ENCODE data around the gene PAFAH1B2. TPM values are rescaled to one million over a fixed set of nuclear protein-coding genes. Genes with fewer than 3 reads are reported as not detected.

Gene PAFAH1B2
- total RNA-seq, 1 donor from 2014 or later: 78.7 TPM

- Mint-ChIP-seq H3K36me3 (ENCODE audit: low read depth) (peaks cover 74% of the 10 kb centered on the region), H3K27ac (peak overlapping the region; percentile 94), H3K4me1 (peaks cover 79% of the 10 kb centered on the region), H3K9me3 (no peaks in the 10 kb centered on the region), H3K27me3 (no peaks in the 10 kb centered on the region), H3K4me3 (peak overlapping the region; percentile 42)
- no peak for DNase-seq
- ChIA-PET CTCF (no interaction called here), POLR2A (interaction anchor here (2.4 to 5.9 kb wide), 2 partner anchors 42 to 44 kb away, joined by 21 to 37 read pairs; partner anchors contain the start of gene PAFAH1B2)
- intact Hi-C loops (cut with micrococcal nuclease): no loop called here
- no peak for TF ChIP-seq CTCF (IDR thresholded peaks at IDR 0.05)
- no peak for ATAC-seq (ENCODE audit: low read depth)
These were observed 42.9 kb downstream of the PAFAH1B2 start for GRCh38 chr11:117187007-117187406.

- no peaks in the 10 kb centered on the region for H3K9me3 Mint-ChIP-seq
- H3K4me1 Mint-ChIP-seq: peaks cover 81% of the 10 kb centered on the region
- no peaks in the 10 kb centered on the region for H3K27me3 Mint-ChIP-seq
- intact Hi-C loops (cut with micrococcal nuclease): no loop called here
- H3K36me3 Mint-ChIP-seq (ENCODE audit: low read depth): peaks cover 77% of the 10 kb centered on the region
- no peak for ATAC-seq (ENCODE audit: low read depth)
- H3K4me3 Mint-ChIP-seq: peak overlapping the region; percentile 42
- POLR2A ChIA-PET: interaction anchor here (5.9 kb wide), 1 partner anchor 43 kb away, joined by 37 read pairs; the partner anchor contains the start of gene PAFAH1B2
- no peak for TF ChIP-seq CTCF (IDR thresholded peaks at IDR 0.05)
- peak overlapping the region; percentile 94 for H3K27ac Mint-ChIP-seq
- CTCF ChIA-PET: no interaction called here
- DNase-seq: no peak
These were observed 43.3 kb downstream of the PAFAH1B2 start for GRCh38 chr11:117187428-117187798.

- intact Hi-C loops (cut with micrococcal nuclease): loop anchor here (2.0 kb wide), 2 partner anchors 15 to 39 kb away; no protein-coding TSS in a partner anchor
- ChIA-PET POLR2A (interaction anchor here (1.2 to 5.9 kb wide), 5 partner anchors 9 to 43 kb away, joined by 3 to 63 read pairs (median 13); partner anchors contain the start of genes PAFAH1B2 and SIDT2), CTCF (interaction anchor here (1.3 kb wide), 1 partner anchor 39 kb away, joined by 3 read pairs; no protein-coding TSS in a partner anchor)
- peak overlapping the region; percentile 94 for H3K27ac Mint-ChIP-seq
- no peak for TF ChIP-seq CTCF (IDR thresholded peaks at IDR 0.05)
- peaks cover 82% of the 10 kb centered on the region for H3K4me1 Mint-ChIP-seq
- peaks cover 76% of the 10 kb centered on the region for H3K36me3 Mint-ChIP-seq (ENCODE audit: low read depth)
- ATAC-seq (ENCODE audit: low read depth) (no peak), DNase-seq (no peak)
- H3K9me3 Mint-ChIP-seq: no peaks in the 10 kb centered on the region
- H3K27me3 Mint-ChIP-seq: no peaks in the 10 kb centered on the region
- H3K4me3 Mint-ChIP-seq: no peak overlapping the region
These were observed 43.9 kb downstream of the PAFAH1B2 start for GRCh38 chr11:117187799-117188481.

- peaks cover 77% of the 10 kb centered on the region for H3K36me3 Mint-ChIP-seq (ENCODE audit: low read depth)
These were observed 44.6 kb downstream of the PAFAH1B2 start for GRCh38 chr11:117188620-117189081.

More at GRCh38 chr11:117188620-117189081, 44.6 kb downstream of the PAFAH1B2 start:
- Mint-ChIP-seq H3K9me3 (no peaks in the 10 kb centered on the region), H3K4me1 (peaks cover 83% of the 10 kb centered on the region), H3K27ac (peak overlapping the region; percentile 94), H3K27me3 (no peaks in the 10 kb centered on the region), H3K4me3 (peak overlapping the region; percentile 74)
- DNase-seq (no peak), ATAC-seq (ENCODE audit: low read depth) (no peak)
- TF ChIP-seq CTCF (IDR thresholded peaks at IDR 0.05): no peak
- POLR2A ChIA-PET: interaction anchor here (0.5 to 5.9 kb wide), 9 partner anchors 10 to 259 kb away, joined by 3 to 63 read pairs (median 5); partner anchors contain the start of genes PAFAH1B2, RNF214 and SIDT2
- intact Hi-C loops (cut with micrococcal nuclease): loop anchor here (1.0 to 2.0 kb wide), 6 partner anchors 10 to 90 kb away; partner anchors contain the start of genes PAFAH1B2, PCSK7, RNF214 and SIDT2
- CTCF ChIA-PET: interaction anchor here (1.2 to 1.3 kb wide), 2 partner anchors 14 to 38 kb away, joined by 3 read pairs; no protein-coding TSS in a partner anchor

Measured in activated B cell treated with CpG ODN at 0.5 μM for 24 hours (primary cell).